HG03457 (cell line): Measurements from ENCODE around the gene DERL2.

ENCODE experiments used
- ATAC-seq: cut with Tn5 transposase; IDR thresholded peaks from one replicate; pipeline ENCODE4 v1.9.1; 2021; ENCODE audit warnings: moderate number of reproducible peaks; ENCODE audit not compliant: unreplicated experiment

DERL2 gene

GRCh38 chr17:5485270-5486205 lies at the start of gene DERL2:
Gene DERL2, minus strand, starts transcription at chr17:5486178. Its CDS starts 17 bp downstream, at chr17:5486161.
- ATAC-seq = peak; percentile 5

DNA sequence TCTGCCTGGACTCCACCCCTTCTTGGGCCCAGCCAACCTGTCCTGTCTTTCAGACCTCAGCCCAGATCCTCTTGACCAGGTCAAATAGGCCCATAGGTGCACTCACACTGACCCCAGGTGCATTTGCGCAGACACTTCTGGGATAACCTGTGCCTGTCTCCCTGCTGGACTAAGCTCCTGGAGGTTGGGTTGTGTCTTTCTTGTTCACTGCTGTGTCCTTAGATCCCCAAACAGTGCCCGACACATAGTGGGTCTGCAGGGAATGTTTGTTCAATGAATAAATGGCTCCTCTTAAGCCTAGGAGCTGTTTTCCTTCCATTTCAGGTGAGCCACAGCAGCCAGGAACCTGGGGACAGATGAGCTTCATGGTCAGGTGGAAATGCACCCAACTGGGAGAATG lies 49.5 kb upstream of the DERL2 start:
- no peak for ATAC-seq

GRCh38 chr17:5533486-5534315 lies 47.7 kb upstream of the DERL2 start:
- no peak for ATAC-seq

DNA sequence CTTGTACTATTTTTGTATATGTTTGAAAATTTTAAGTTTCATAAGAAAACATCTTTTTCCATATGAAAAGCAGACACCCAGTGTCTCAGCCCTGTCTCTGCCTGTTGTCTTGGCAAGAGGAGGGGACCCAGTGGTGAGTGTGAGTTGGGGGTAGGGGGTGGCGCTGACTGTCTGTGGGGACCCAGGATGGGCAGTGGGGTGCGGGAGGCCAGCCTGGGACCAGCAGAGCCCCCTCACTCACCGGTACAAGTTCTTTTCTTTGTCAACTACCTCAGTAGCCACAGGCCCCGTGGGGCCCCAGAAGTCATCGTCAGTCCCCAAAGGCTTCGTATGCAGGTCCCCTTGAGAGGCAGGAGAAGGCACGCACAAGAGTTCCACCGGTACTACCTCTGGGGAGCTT lies 46.6 kb upstream of the DERL2 start:
- ATAC-seq = no peak

- no peak for ATAC-seq
Observed at GRCh38 chr17:5531085-5531418, 45.1 kb upstream of the DERL2 start.

DNA sequence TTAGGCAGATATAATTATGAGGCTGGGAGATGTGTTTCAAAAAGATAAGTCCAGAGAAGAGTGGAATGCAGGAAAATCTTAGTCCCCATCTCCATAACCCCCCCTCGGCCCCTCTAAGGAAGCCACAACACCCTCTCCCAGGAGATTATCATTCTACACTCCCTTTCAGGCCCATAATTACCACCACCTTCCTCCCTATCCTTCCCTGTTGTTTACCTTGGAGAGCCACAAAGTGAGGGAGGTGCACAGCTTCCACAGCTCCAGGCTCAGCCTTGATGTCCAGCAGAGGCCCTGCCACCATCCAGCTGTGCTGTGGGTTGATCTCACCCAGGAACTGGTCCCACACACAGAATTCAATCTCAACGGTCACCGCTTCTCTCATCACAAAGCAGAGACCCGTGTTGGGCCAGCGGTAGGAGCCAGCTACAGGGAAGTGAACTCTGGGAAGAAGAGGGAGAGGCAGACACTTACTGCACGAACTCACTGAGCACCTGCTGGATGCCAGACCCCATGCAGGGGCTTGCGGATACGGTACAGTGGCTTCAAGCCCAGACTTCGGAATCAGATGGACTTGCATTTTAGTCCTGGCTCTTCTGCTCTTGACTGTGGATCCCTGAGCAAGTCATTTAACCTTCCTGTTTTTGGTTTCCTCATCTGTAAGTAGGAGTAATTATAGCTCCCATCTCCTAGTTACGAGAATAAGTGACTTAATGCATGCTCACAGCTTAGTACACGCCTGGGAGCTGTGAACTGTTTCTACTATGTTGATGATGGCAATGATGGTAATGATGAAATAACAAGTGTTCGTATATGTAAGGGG lies 44.5 kb upstream of the DERL2 start:
- no peak for ATAC-seq

GRCh38 chr17:5527601-5528250 lies 41.7 kb upstream of the DERL2 start:
- no peak for ATAC-seq

DNA sequence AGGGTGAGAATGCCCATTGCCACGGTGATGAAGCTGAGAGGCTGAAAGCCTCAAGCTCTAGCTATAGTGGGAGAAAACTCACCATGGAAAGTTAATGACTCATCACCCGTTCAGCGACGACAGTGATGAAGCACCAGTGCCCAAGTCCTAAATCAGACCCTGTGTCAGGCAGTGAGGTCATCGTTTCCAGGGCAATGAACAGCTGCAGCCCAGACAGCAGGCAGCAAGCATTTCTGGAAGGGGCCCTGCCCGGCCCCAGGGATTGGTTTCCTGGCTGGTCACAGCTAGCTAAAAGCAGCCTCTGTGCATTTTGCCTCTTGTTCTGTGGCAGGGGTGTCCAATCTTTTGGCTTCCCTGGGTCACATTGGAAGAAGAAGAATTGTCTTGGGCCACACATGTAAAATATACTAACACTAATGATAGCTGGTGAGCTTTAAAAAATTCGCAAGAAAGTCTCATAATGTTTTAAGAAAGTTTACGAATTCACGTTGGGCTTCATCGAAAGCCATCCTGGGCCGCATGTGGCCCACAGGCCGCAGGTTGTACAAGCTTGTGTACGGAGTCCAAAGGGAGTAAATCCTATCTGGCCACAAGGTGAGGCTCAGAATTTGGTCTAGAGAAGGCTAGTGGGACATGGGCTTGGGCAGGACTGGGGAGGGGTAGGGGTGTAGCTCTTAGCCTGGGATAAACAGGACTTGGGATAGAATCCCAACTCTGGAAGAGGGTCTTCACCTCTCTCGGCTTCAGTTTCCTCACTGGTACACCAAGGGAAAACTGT lies 41.0 kb upstream of the DERL2 start:
- no peak for ATAC-seq

GRCh38 chr17:5523249-5523648 lies 37.3 kb upstream of the DERL2 start:
- no peak for ATAC-seq

GRCh38 chr17:5522476-5522875 lies 36.5 kb upstream of the DERL2 start:
- no peak for ATAC-seq

DNA sequence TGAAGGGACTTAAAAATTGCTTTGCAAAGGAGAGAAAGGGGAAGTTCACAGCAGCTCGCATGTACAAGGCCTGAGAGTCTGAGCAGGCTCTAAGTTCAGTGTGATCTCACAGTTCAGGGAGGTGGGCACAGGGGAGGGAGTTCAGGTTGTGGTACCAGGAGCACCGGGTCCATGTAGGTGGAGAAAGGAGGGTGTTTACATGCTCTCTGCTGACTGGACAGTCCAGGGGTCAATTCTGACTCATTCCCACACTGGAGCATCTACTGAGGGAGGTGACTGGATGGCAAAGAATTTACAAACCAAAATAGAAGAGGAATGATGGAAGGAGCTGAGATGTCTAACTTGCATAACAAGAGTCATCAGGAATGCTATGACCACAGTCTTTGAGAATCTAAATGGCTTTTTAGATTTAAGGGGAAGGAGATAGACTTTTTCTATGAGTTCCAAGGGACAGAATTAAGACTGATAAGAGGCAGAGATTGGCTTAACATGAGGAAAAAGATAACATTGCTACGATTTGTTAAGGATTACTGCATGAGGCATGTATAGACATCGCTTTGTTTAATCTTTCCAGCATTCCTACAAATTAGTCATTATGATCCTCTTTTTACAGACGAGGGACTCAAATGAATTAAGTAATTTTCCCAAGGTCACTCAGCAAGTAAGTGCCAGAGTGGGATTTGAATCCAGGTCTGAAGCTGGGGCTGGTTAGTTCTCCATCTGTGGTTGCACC lies 30.2 kb upstream of the DERL2 start:
- no peak for ATAC-seq

- no peak for ATAC-seq
Observed at GRCh38 chr17:5514976-5515375, 29.0 kb upstream of the DERL2 start.

DNA sequence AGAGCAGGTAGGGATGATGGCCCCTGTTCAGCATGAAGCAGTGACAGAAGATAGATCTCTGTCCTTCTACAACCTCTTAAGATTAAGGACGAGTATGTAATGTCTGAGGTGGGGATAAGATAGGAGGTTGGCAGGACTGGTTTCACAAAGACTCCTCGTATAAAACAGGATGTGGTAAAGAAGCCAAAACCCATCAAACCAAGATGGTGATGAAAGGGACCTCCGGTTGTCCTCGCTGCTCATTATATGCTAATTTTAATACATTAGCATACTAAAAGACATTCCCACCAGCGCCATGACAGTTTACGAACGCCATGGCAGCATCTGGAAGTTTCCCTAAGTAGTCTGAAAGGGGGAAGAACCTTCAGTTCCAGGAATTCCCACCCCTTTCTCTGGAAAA lies 27.6 kb upstream of the DERL2 start:
- no peak for ATAC-seq

DNA sequence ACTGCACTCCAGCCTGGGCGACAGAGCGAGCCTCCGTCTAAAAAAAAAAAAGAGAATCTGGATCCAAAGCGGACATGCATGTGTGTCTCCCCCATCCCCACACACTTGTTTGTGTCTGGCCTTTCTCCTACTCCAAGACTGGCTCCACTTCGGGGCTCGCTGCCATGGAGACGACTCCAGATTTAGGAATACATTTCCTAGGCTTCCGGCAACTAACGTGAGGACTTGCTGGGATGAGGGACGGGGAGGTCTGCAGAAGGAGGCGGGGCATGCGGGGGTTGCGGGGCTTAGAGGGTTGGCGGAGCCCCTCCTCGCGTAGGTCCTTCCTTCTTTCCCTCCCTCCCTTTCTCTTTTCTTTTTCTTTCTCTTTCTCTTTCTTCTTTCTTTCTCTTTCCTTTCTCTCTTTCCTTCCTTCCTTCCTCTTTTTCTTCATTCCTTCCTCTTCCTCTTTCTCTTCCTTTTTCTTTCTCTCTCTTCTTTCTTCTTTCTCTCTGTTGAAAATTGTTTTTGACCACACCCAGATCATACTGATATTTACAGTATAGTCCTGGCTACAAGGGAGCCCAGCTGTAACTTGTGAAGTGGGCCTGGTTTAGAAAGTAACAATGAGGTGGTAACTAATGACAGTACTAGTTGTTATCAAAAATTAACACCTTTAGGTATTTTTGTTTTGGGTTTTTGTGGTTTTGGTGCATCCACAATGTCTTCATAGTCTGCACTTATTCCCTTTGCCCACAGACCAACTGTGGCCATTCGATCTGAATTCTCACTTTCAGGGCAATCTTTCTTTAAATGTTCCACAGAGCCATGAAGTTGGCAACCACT lies 25.6 kb upstream of the DERL2 start:
- no peak for ATAC-seq

DNA sequence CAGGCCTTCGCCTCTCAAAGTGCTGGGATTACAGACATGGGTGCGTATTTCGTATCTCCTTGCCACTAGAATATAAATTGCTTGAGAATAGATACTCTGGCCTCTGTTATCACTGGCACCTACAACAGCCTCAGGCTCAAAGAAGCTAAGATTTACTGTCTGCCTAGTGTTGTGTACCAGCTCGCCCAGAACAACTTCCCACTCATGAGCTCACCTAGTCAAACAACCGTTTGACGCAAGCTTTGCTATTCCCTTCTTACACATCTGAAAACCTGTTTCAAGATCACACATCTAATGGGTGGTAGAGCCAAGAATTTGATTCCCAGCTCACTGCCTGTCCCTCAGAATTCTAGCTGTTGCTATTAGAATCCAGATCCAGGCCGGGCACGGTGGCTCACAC lies 24.8 kb upstream of the DERL2 start:
- no peak for ATAC-seq

- ATAC-seq = no peak
Observed at GRCh38 chr17:5509482-5509881, 23.5 kb upstream of the DERL2 start.

DNA sequence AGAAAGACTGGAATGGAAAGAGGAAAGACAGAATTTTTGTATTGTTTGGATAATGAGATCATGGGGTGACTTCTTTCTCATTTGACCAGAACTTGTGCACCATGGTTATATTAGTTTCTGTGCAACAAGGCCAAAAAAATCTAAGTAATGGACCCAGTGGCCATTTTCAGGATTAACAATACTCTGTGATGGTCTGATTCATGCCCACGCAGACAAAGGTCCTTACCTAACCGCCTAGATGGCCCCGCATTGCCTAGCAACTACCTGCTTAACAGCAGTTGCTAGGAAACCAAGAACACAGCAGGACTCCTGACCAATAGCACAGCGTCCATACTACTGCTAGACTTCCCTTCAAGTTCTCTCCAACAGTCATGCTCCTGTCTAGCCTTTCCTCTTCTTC lies 22.8 kb upstream of the DERL2 start:
- ATAC-seq = no peak

- ATAC-seq = no peak
Observed at GRCh38 chr17:5506307-5506706, 20.3 kb upstream of the DERL2 start.
